Muscle of leg (tissue), 11 donors: ENCODE results near the gene MAP1LC3A. TPM values are rescaled to one million over a fixed set of nuclear protein-coding genes. Genes with fewer than 3 reads are reported as not detected.
A peak's percentile ranks its signal among the peaks of the same experiment; 100 is the strongest.

Experiments
- DNase-seq: peaks from one replicate; pipeline ENCODE4 v3.0.0; 2013
- H3K27ac ChIP-seq: one replicate; pipeline ENCODE4 v1.5.1; 2013; ENCODE audit warnings: mild to moderate bottlenecking, low read length, control low read depth
- H3K27me3 ChIP-seq: one replicate; pipeline ENCODE4 v1.6.1; 2013; ENCODE audit warnings: low read length; ENCODE audit not compliant: control insufficient read depth, insufficient read depth
- H3K36me3 ChIP-seq: one replicate; pipeline ENCODE4 v1.6.1; 2013; ENCODE audit warnings: low read length; ENCODE audit not compliant: control insufficient read depth, insufficient read depth
- H3K4me1 ChIP-seq: one replicate; pipeline ENCODE4 v1.6.1; 2013; ENCODE audit warnings: low read length; ENCODE audit not compliant: control insufficient read depth, insufficient read depth
- H3K4me3 ChIP-seq: one replicate; pipeline ENCODE4 v1.5.1; 2013; ENCODE audit warnings: low read length, control low read depth
- H3K9me3 ChIP-seq: replicated peaks from 2 replicates; pipeline ENCODE4 v1.6.1; 2013; ENCODE audit warnings: low read depth, low read length; ENCODE audit not compliant: control insufficient read depth
- WGBS: methylation state at CpG from one replicate; pipeline ENCODE4 v1.1.5; 2013; ENCODE audit warnings: missing lambda C conversion rate; ENCODE audit not compliant: insufficient coverage; 5-methylcytosine and 5-hydroxymethylcytosine counted together
- polyA plus RNA-seq, 8 donors: library from polyadenylated mRNA; unstranded; fragments of 120-200 nt; gene quantifications; one replicate each; pipeline versions ENCODE4 v1.2.1 to v1.2.3, GENCODE V29; 2013; ENCODE audit warnings: inconsistent platforms in 1 of 8, low replicate concordance in 1 of 8; ENCODE audit not compliant: insufficient read length in 8 of 8, insufficient read depth in 1 of 8
- total RNA-seq: library from RNA; stranded (reverse); fragments of 120-200 nt; gene quantifications from one replicate; pipeline ENCODE4 v1.2.4, GENCODE V29; 2013

The MAP1LC3A gene
- total and polyA plus RNA-seq, 9 donors: 16.9 to 28.2 (median 21.2) TPM

GRCh38 chr20:34536798-34537394 lies 21.6 kb upstream of the MAP1LC3A start:
- H3K27me3 ChIP-seq: no peaks in the 10 kb centered on the region
- H3K27ac ChIP-seq: no peak overlapping the region
- H3K36me3 ChIP-seq: peaks cover 78% of the 10 kb centered on the region
- no peak overlapping the region for H3K4me3 ChIP-seq
- DNase-seq: no peak
- no peaks in the 10 kb centered on the region for H3K9me3 ChIP-seq
- WGBS: 80% methylated on average over 4 of the region's 10 CpGs
- peaks cover 9% of the 10 kb centered on the region for H3K4me1 ChIP-seq

GRCh38 chr20:34537651-34538050 lies 20.9 kb upstream of the MAP1LC3A start:
- H3K9me3 ChIP-seq: no peaks in the 10 kb centered on the region
- peaks cover 81% of the 10 kb centered on the region for H3K36me3 ChIP-seq
- DNase-seq: no peak
- no peaks in the 10 kb centered on the region for H3K27me3 ChIP-seq
- H3K4me3 ChIP-seq: no peak overlapping the region
- no peak overlapping the region for H3K27ac ChIP-seq
- peaks cover 1% of the 10 kb centered on the region for H3K4me1 ChIP-seq
- 90% methylated on average over 8 of the region's 8 CpGs for WGBS

- Histone ChIP-seq H3K36me3 (peaks cover 78% of the 10 kb centered on the region), H3K27ac (no peak overlapping the region), H3K4me3 (no peak overlapping the region), H3K9me3 (no peaks in the 10 kb centered on the region), H3K4me1 (no peaks in the 10 kb centered on the region), H3K27me3 (no peaks in the 10 kb centered on the region)
- WGBS: 41% methylated on average over 4 of the region's 5 CpGs
- DNase-seq: no peak
Measured at GRCh38 chr20:34538671-34539123, 19.8 kb upstream of the MAP1LC3A start.

GRCh38 chr20:34539756-34540155 lies 18.8 kb upstream of the MAP1LC3A start:
- no peak for DNase-seq
- no peaks in the 10 kb centered on the region for H3K27me3 ChIP-seq
- no peaks in the 10 kb centered on the region for H3K9me3 ChIP-seq
- H3K36me3 ChIP-seq: peaks cover 71% of the 10 kb centered on the region
- H3K4me3 ChIP-seq: no peak overlapping the region
- H3K4me1 ChIP-seq: peaks cover 4% of the 10 kb centered on the region
- 100% methylated on average over 6 of the region's 8 CpGs for WGBS
- no peak overlapping the region for H3K27ac ChIP-seq

GRCh38 chr20:34540596-34541263 lies 17.8 kb upstream of the MAP1LC3A start:
- WGBS: 86% methylated on average over 11 of the region's 15 CpGs
- Histone ChIP-seq H3K27ac (no peak overlapping the region), H3K36me3 (peaks cover 61% of the 10 kb centered on the region), H3K4me3 (no peak overlapping the region), H3K4me1 (peaks cover 4% of the 10 kb centered on the region), H3K27me3 (no peaks in the 10 kb centered on the region), H3K9me3 (no peaks in the 10 kb centered on the region)
- DNase-seq: no peak

- Histone ChIP-seq H3K27me3 (no peaks in the 10 kb centered on the region), H3K27ac (no peak overlapping the region), H3K4me3 (no peak overlapping the region), H3K36me3 (peaks cover 55% of the 10 kb centered on the region), H3K9me3 (no peaks in the 10 kb centered on the region), H3K4me1 (peaks cover 4% of the 10 kb centered on the region)
- 79% methylated on average over 10 of the region's 13 CpGs for WGBS
- DNase-seq: no peak
Measured at GRCh38 chr20:34541264-34541901, 17.1 kb upstream of the MAP1LC3A start.

- no peak for DNase-seq
- Histone ChIP-seq H3K36me3 (peaks cover 50% of the 10 kb centered on the region), H3K4me1 (peaks cover 4% of the 10 kb centered on the region), H3K27ac (no peak overlapping the region), H3K27me3 (no peaks in the 10 kb centered on the region), H3K4me3 (no peak overlapping the region), H3K9me3 (no peaks in the 10 kb centered on the region)
- 77% methylated on average over 10 of the region's 16 CpGs for WGBS
Measured at GRCh38 chr20:34541917-34542316, 16.6 kb upstream of the MAP1LC3A start.

- 93% methylated on average over 5 of the region's 6 CpGs for WGBS
- H3K27ac ChIP-seq: no peak overlapping the region
- peaks cover 46% of the 10 kb centered on the region for H3K36me3 ChIP-seq
- peaks cover 4% of the 10 kb centered on the region for H3K4me1 ChIP-seq
- no peaks in the 10 kb centered on the region for H3K9me3 ChIP-seq
- H3K4me3 ChIP-seq: no peak overlapping the region
- DNase-seq: no peak
- H3K27me3 ChIP-seq: no peaks in the 10 kb centered on the region
Measured at GRCh38 chr20:34542439-34542838, 16.1 kb upstream of the MAP1LC3A start.

GRCh38 chr20:34543463-34544056 lies 15.0 kb upstream of the MAP1LC3A start:
- Histone ChIP-seq H3K4me3 (no peak overlapping the region), H3K4me1 (peaks cover 4% of the 10 kb centered on the region), H3K27ac (no peak overlapping the region), H3K27me3 (no peaks in the 10 kb centered on the region), H3K36me3 (peaks cover 36% of the 10 kb centered on the region), H3K9me3 (no peaks in the 10 kb centered on the region)
- no peak for DNase-seq
- WGBS: 24% methylated on average over 8 of the region's 12 CpGs

GRCh38 chr20:34544109-34544796 lies 14.3 kb upstream of the MAP1LC3A start:
- 4% methylated on average over 15 of the region's 19 CpGs for WGBS
- H3K4me3 ChIP-seq: peak overlapping the region; percentile 17

More at GRCh38 chr20:34544109-34544796, 14.3 kb upstream of the MAP1LC3A start:
- peaks cover 29% of the 10 kb centered on the region for H3K36me3 ChIP-seq
- H3K27ac ChIP-seq: no peak overlapping the region
- H3K27me3 ChIP-seq: no peaks in the 10 kb centered on the region
- peaks cover 4% of the 10 kb centered on the region for H3K4me1 ChIP-seq
- DNase-seq: no peak
- H3K9me3 ChIP-seq: no peaks in the 10 kb centered on the region
